RWPE2 (cell line): ENCODE measurements around the gene URB1.

Experiments
- ATAC-seq: fragments of 200-7000 bp; cut with Tn5 transposase; 3 replicates; pipeline ENCODE4 v1.9.1; 2021; ENCODE audit warnings: low read depth
- DNase-seq: peaks from one replicate; pipeline ENCODE4 v3.0.0-alpha.2; 2020; ENCODE audit warnings: low spot score
- H3K27ac ChIP-seq: fragments of 450-650 bp; 2 replicates; pipeline ENCODE4 v1.5.1; 2017; ENCODE audit warnings: mild to moderate bottlenecking; ENCODE audit not compliant: poor library complexity, severe bottlenecking
- H3K27me3 ChIP-seq: fragments of 250-450 bp; sonication (Bioruptor Pico); 2 replicates; pipeline ENCODE4 v1.5.1; 2021; ENCODE audit warnings: mild to moderate bottlenecking, moderate library complexity; ENCODE audit not compliant: insufficient read depth, poor library complexity, severe bottlenecking
- H3K36me3 ChIP-seq: fragments of 250-450 bp; sonication (Bioruptor Pico); 2 replicates; pipeline ENCODE4 v1.5.1; 2020; ENCODE audit warnings: low read depth, mild to moderate bottlenecking, moderate library complexity
- H3K4me1 ChIP-seq: fragments of 250-450 bp; sonication (Bioruptor Pico); 2 replicates; pipeline ENCODE4 v1.5.1; 2021; ENCODE audit warnings: mild to moderate bottlenecking, moderate library complexity; ENCODE audit not compliant: insufficient read depth, poor library complexity, severe bottlenecking
- H3K4me3 ChIP-seq: fragments of 250-450 bp; sonication (Bioruptor Pico); 2 replicates; pipeline ENCODE4 v1.5.1; 2021; ENCODE audit warnings: mild to moderate bottlenecking, moderate library complexity; ENCODE audit not compliant: severe bottlenecking
- H3K9me3 ChIP-seq: fragments of 250-450 bp; sonication (Bioruptor Pico); 2 replicates; pipeline ENCODE4 v1.5.1; 2021; ENCODE audit warnings: mild to moderate bottlenecking, moderate library complexity; ENCODE audit not compliant: severe bottlenecking
- TF ChIP-seq, protein P1 (sequence below): fragments of 450-650 bp; IDR thresholded peaks from one replicate; pipeline ENCODE4 v1.5.1; 2017; ENCODE audit warnings: mild to moderate bottlenecking, moderate library complexity; ENCODE audit not compliant: poor library complexity, severe bottlenecking

Gene URB1

DNA sequence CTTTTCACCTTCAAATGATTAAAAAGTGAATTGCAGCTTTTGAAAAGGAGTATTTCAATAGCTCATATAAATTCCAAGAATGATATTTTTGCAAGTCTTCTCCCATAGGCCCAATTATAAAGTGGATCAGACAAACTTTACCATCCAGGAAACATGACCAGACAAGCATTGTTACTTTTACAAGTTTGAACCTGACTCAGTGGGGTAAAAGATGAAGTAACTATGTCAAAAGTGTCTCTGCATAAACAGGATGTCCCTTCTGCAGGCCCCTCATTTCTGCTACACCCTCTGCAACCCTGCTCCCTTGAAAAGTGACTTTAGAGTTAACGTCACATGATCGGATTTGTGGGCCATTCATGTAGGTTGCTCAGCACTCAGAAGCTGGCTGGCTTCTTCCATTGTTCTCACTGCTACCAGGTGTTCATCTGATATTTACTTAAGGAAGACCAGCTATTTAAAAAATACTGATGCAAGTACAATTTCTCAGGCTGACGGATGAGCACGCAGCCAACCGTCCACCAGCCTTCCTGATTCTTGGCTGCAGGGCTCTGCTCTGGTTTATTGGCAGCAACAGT, 32.3 kb downstream of the URB1 start:
- Histone ChIP-seq H3K27me3 (no peaks in the 10 kb centered on the region), H3K27ac (peak overlapping the region; percentile 30), H3K4me3 (no peak overlapping the region), H3K9me3 (no peaks in the 10 kb centered on the region), H3K36me3 (peaks cover 100% of the 10 kb centered on the region), H3K4me1 (peaks cover 11% of the 10 kb centered on the region)
- DNase-seq = no peak
- TF ChIP-seq, protein P1, sequence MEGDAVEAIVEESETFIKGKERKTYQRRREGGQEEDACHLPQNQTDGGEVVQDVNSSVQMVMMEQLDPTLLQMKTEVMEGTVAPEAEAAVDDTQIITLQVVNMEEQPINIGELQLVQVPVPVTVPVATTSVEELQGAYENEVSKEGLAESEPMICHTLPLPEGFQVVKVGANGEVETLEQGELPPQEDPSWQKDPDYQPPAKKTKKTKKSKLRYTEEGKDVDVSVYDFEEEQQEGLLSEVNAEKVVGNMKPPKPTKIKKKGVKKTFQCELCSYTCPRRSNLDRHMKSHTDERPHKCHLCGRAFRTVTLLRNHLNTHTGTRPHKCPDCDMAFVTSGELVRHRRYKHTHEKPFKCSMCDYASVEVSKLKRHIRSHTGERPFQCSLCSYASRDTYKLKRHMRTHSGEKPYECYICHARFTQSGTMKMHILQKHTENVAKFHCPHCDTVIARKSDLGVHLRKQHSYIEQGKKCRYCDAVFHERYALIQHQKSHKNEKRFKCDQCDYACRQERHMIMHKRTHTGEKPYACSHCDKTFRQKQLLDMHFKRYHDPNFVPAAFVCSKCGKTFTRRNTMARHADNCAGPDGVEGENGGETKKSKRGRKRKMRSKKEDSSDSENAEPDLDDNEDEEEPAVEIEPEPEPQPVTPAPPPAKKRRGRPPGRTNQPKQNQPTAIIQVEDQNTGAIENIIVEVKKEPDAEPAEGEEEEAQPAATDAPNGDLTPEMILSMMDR = no peak
- peak; percentile 50 for ATAC-seq

DNA sequence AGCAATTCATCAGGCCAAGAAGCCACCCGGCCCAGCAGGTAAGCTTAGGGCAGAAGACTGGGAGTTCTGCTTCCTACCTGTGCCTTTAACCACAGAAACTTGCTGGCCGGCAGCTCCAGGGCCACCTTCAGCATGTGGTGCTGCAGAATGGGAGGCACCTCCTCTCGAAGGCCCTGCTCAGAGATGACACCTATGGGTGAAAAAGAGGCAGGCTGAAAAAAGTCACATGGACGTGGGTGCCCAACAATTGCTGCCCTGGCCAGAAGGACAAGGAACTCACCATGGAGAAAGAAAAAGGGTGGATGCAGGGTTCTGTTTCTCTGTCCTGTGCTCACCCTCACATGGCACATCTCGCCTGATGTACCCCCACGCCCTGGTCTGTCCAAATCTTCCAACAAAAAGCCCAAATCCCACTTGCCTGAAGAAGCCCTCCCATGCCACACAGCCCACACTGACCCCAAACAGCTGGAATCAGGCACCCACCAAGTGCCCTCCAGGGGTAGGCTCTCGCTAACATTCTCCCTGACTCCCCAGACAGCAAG, 33.0 kb downstream of the URB1 start:
- Histone ChIP-seq H3K4me3 (no peak overlapping the region), H3K27ac (peak overlapping the region; percentile 30), H3K4me1 (peaks cover 11% of the 10 kb centered on the region), H3K36me3 (peaks cover 100% of the 10 kb centered on the region), H3K27me3 (no peaks in the 10 kb centered on the region), H3K9me3 (no peaks in the 10 kb centered on the region)
- ATAC-seq (peak; percentile 37; the same call in 1 of the 3 replicates), DNase-seq (no peak)
- TF ChIP-seq, protein P1 = peak; percentile 31

DNA sequence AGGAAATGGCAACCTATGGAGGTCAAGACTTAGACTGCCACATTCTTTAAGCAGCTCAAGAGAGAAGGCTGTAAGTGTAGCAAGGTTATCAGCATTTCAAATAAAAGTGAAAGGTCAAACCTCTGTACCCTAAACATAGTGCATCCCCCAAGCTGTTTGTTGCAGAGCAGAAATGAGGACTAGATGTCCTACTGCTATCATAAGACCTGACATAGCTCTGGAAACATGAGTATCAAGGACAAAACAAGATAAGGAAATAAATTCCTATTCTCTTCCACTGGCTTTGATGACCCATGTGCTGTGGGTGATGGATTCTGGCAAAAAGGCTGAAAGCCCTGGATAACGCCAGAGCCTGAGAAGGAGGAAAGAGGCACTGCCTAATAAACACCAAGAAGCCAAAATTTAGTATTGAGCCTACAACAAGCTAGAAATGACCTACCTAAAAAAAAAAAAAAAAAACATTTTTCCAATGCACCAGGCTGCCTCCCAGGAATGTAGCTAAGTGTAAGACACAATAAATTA, 35.9 kb downstream of the URB1 start:
- no peak overlapping the region for H3K27ac ChIP-seq
- H3K4me1 ChIP-seq = peaks cover 11% of the 10 kb centered on the region
- no peaks in the 10 kb centered on the region for H3K27me3 ChIP-seq
- TF ChIP-seq, protein P1 = no peak
- DNase-seq = no peak
- H3K9me3 ChIP-seq = no peaks in the 10 kb centered on the region
- no peak overlapping the region for H3K4me3 ChIP-seq
- no peak for ATAC-seq
- H3K36me3 ChIP-seq = peaks cover 100% of the 10 kb centered on the region

DNA sequence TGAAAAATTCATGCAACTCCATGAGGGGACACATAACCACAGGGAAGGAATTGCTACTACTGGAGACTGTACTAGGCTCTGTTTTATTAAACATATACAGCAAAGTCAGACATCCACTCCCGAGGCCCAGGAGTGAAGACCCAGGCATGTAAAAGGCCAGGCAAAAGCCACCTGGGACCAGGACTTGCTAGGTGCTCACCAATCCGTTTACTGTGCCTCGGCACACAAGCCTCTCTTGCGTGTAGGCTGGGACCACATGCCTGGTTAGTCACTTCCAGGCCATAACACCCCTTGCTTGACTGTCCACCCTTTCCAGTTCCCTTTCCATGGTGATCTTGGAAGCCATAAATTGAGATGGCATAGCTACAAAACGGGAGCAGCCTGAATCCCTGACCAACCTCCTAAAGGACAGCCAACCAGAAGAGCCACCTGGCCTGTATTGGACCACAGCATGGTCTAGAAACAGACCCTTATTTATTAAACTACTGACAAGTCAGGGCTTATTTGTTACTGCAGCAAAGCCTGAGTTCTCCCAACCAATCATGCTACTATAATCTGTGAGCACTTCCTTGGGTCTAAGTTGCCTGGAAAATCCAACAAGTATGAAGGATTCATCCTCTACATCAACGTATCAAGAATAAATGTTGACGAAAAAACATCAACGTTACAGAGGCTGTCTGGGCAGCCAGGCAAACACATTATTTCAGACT, 39.7 kb downstream of the URB1 start:
- no peaks in the 10 kb centered on the region for H3K9me3 ChIP-seq
- ATAC-seq (no peak), DNase-seq (no peak)
- H3K27me3 ChIP-seq = no peaks in the 10 kb centered on the region
- TF ChIP-seq, protein P1 = no peak
- no peak overlapping the region for H3K4me3 ChIP-seq
- no peak overlapping the region for H3K27ac ChIP-seq
- H3K36me3 ChIP-seq = peaks cover 98% of the 10 kb centered on the region
- no peaks in the 10 kb centered on the region for H3K4me1 ChIP-seq

DNA sequence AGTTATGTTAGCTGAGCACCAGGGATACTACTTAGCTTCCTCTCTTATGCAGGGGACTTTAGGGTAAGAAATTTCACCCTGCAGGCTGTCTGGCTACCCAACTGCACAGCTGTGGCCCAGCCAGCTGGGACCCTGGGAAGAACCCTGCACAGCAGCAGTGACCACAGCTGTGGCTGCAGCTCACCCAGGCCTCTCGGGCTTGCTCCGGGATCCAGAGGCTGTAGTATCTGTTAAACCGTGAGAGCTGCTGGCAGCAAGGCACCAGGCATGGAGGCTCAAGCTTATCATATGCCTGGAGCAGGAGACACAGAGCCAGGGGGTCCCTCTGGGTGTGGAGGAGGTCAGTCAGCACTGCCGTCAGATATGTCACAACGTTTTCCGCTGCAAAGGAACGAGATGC, 40.3 kb downstream of the URB1 start:
- Histone ChIP-seq H3K4me3 (no peak overlapping the region), H3K4me1 (no peaks in the 10 kb centered on the region), H3K36me3 (peaks cover 98% of the 10 kb centered on the region), H3K27ac (no peak overlapping the region), H3K27me3 (no peaks in the 10 kb centered on the region), H3K9me3 (no peaks in the 10 kb centered on the region)
- TF ChIP-seq, protein P1 = no peak
- ATAC-seq (no peak), DNase-seq (no peak)
